Measurements from ENCODE around the gene RASGRP4. TPM values are rescaled to one million over a fixed set of nuclear protein-coding genes. Genes with fewer than 3 reads are reported as not detected.

Gene RASGRP4
- total and polyA plus RNA-seq, 7 experiments from 2014 or later, result 0.14 to 32.7 (median 0.77) TPM; not detected in 1

DNA sequence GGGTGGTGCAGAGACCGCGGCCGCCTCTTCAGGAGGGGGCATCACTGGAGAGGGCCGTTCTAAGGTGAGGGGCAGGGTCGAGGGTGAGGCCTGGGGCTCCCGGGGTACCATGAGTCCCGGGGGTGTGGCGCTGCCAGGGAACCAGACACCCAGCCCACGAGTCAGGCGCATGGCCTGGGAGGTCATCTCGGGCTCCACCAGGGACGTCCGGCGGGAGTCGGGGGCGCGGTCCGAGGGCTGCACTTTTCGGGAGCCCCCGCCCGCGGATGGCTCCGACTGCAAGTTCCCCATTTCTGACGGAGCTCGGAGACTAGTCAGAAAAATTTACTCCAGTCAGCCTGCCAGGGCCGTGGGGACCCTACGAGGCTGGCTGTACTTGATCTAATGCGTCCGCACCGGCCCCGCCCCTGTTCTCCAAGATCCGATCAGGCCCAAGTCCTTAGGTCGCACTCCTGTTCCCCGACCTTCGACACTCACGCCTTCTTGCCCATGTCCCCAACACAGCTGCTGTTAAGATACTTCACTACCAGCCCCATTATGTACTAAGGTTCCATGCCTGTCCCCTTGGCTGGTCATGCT lies 39.0 kb downstream of the RASGRP4 start:
- no peak for DNase-seq
- POLR2A ChIA-PET, result interaction anchor here (1.3 to 4.5 kb wide), 6 partner anchors 9 to 16 kb away, joined by 3 to 28 read pairs (median 11); partner anchors contain the start of genes FAM98C and PSMD8
- ATAC-seq, result no peak
- Histone ChIP-seq H3K9me3 (ENCODE audit: control insufficient read depth in 2 of 3, low read length in 3 of 3) (no peaks in the 10 kb centered on the region), H3K4me3 (ENCODE audit: low read length) (peak overlapping the region; percentile 74), H3K27ac (ENCODE audit: low read depth, low read length) (no peak overlapping the region), H3K4me1 (ENCODE audit: control insufficient read depth in 2 of 2, insufficient read depth in 2 of 2, low read length in 2 of 2) (peaks cover 13 to 34% of the 10 kb centered on the region in 2 donors), H3K36me3 (ENCODE audit: control insufficient read depth in 2 of 3, insufficient read depth in 3 of 3, low read length in 3 of 3) (peaks cover under 1 to 33% (median 3%) of the 10 kb centered on the region in 3 experiments), H3K27me3 (ENCODE audit: control insufficient read depth in 2 of 2, insufficient read depth in 2 of 2, low read length in 2 of 2) (no peaks in the 10 kb centered on the region)
- peak overlapping the region; percentile 66 to 95 (median 91) for H3K4me3 Mint-ChIP-seq
- peaks cover 0 to 2% (median 0%) of the 10 kb centered on the region in 11 donors for H3K9me3 Mint-ChIP-seq
- H3K27ac Mint-ChIP-seq, result peak overlapping the region in 4 of 9 donors; percentile 59 to 92 (median 82)
- CTCF ChIA-PET, result interaction anchor here (1.6 to 1.8 kb wide), 2 partner anchors 16 to 248 kb away, joined by 4 to 9 read pairs; partner anchors contain the start of gene FAM98C
- H3K4me1 Mint-ChIP-seq, result peaks cover 5 to 26% (median 21%) of the 10 kb centered on the region in 7 donors
- intact Hi-C loops (cut with micrococcal nuclease), result loop anchor here in 1 of 2 donors (1.0 to 5.0 kb wide), 4 partner anchors 13 to 120 kb away; partner anchors contain the start of genes KCNK6, PSMD8 and YIF1B
- peaks cover 0 to 31% (median 16%) of the 10 kb centered on the region in 5 donors for H3K36me3 Mint-ChIP-seq
- peaks cover 6 to 41% (median 29%) of the 10 kb centered on the region in 5 donors for H3K27me3 Mint-ChIP-seq

DNA sequence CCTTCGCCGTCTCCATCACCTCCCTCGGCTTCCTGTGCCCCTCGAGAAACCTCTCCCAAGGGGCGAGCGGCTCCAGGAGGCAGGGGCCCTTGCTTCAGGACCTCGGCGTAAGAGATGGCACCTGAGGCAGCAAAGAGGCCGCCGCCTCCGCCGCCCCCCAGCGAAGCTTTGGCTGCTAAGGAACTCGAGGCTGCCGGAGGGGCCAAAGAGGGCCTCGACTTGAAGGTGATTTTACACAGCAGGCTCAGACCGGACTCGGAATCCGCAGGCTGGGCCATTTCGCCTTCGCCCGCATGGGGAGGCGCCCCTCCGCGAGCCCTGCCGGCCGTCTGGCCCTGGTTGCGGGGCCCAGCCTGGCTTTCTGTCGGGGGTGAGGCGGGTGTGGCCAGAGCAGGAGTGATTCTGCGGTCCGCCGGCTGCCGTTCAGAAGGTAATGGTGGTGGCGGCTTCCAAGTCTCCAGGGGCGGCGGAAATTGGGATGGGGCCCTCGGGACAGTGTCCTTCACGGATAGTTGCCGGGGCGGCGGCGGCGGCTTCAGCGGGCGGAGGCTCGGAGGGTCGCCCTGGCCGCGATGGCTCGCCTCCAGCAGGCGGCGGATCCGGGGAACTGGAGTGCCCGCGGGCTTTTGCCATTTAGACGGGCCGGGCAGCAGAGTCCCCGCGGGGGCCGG lies 39.6 kb downstream of the RASGRP4 start:
- Histone ChIP-seq H3K4me1 (ENCODE audit: control insufficient read depth in 2 of 2, insufficient read depth in 2 of 2, low read length in 2 of 2) (peaks cover 13 to 34% of the 10 kb centered on the region in 2 donors), H3K36me3 (ENCODE audit: control insufficient read depth in 2 of 3, insufficient read depth in 3 of 3, low read length in 3 of 3) (peaks cover 7 to 39% (median 8%) of the 10 kb centered on the region in 3 experiments), H3K9me3 (ENCODE audit: control insufficient read depth in 2 of 3, low read length in 3 of 3) (no peaks in the 10 kb centered on the region), H3K27me3 (ENCODE audit: control insufficient read depth in 2 of 2, insufficient read depth in 2 of 2, low read length in 2 of 2) (no peaks in the 10 kb centered on the region), H3K4me3 (ENCODE audit: low read length) (no peak overlapping the region), H3K27ac (ENCODE audit: low read depth, low read length) (no peak overlapping the region)
- POLR2A ChIA-PET, result interaction anchor here (1.3 to 4.5 kb wide), 5 partner anchors 10 to 16 kb away, joined by 3 to 28 read pairs (median 11); partner anchors contain the start of genes FAM98C and PSMD8
- CTCF ChIA-PET, result interaction anchor here (1.8 kb wide), 1 partner anchor 248 kb away, joined by 4 read pairs; no protein-coding TSS in a partner anchor
- ATAC-seq (no peak), DNase-seq (no peak)
- intact Hi-C loops (cut with micrococcal nuclease), result loop anchor here in 1 of 2 donors (2.0 to 5.0 kb wide), 2 partner anchors 69 to 120 kb away; partner anchors contain the start of genes KCNK6 and YIF1B
- no peak overlapping the region for H3K27ac Mint-ChIP-seq
- peaks cover 5 to 26% (median 21%) of the 10 kb centered on the region in 7 donors for H3K4me1 Mint-ChIP-seq
- H3K9me3 Mint-ChIP-seq, result peaks cover 0 to 2% (median 0%) of the 10 kb centered on the region in 11 donors
- peak overlapping the region in 2 of 10 donors; percentile 37 to 91 for H3K4me3 Mint-ChIP-seq
- peaks cover 6 to 40% (median 28%) of the 10 kb centered on the region in 5 donors for H3K27me3 Mint-ChIP-seq
- peaks cover 0 to 37% (median 22%) of the 10 kb centered on the region in 5 donors for H3K36me3 Mint-ChIP-seq

GRCh38 chr19:38385804-38386257 lies 40.2 kb downstream of the RASGRP4 start:
- DNase-seq, result no peak
- peaks cover 10 to 45% (median 14%) of the 10 kb centered on the region in 3 experiments for H3K36me3 ChIP-seq (ENCODE audit: control insufficient read depth in 2 of 3, insufficient read depth in 3 of 3, low read length in 3 of 3)
- CTCF ChIA-PET, result interaction anchor here (1.2 kb wide), 1 partner anchor 12 kb away, joined by 3 read pairs; the partner anchor contains the start of gene PSMD8
- ATAC-seq, result no peak
- Mint-ChIP-seq H3K4me3 (peak overlapping the region in 2 of 10 donors; percentile 37 to 91), H3K27ac (no peak overlapping the region), H3K9me3 (peaks cover 0 to 2% (median 0%) of the 10 kb centered on the region in 11 donors), H3K4me1 (peaks cover 5 to 26% (median 21%) of the 10 kb centered on the region in 7 donors), H3K27me3 (peaks cover 6 to 34% (median 22%) of the 10 kb centered on the region in 5 donors), H3K36me3 (peaks cover 0 to 43% (median 28%) of the 10 kb centered on the region in 5 donors)
- no peak overlapping the region for H3K27ac ChIP-seq (ENCODE audit: low read depth, low read length)
- POLR2A ChIA-PET, result interaction anchor here (1.0 to 4.5 kb wide), 4 partner anchors 8 to 17 kb away, joined by 3 to 28 read pairs (median 4); partner anchors contain the start of genes FAM98C and PSMD8
- H3K9me3 ChIP-seq (ENCODE audit: control insufficient read depth in 2 of 3, low read length in 3 of 3), result no peaks in the 10 kb centered on the region
- H3K4me3 ChIP-seq (ENCODE audit: low read length), result no peak overlapping the region
- no peaks in the 10 kb centered on the region for H3K27me3 ChIP-seq (ENCODE audit: control insufficient read depth in 2 of 2, insufficient read depth in 2 of 2, low read length in 2 of 2)
- intact Hi-C loops (cut with micrococcal nuclease), result loop anchor here in 1 of 2 donors (2.0 to 5.0 kb wide), 2 partner anchors 69 to 121 kb away; partner anchors contain the start of genes KCNK6 and YIF1B
- H3K4me1 ChIP-seq (ENCODE audit: control insufficient read depth in 2 of 2, insufficient read depth in 2 of 2, low read length in 2 of 2), result peaks cover 13 to 34% of the 10 kb centered on the region in 2 donors

DNA sequence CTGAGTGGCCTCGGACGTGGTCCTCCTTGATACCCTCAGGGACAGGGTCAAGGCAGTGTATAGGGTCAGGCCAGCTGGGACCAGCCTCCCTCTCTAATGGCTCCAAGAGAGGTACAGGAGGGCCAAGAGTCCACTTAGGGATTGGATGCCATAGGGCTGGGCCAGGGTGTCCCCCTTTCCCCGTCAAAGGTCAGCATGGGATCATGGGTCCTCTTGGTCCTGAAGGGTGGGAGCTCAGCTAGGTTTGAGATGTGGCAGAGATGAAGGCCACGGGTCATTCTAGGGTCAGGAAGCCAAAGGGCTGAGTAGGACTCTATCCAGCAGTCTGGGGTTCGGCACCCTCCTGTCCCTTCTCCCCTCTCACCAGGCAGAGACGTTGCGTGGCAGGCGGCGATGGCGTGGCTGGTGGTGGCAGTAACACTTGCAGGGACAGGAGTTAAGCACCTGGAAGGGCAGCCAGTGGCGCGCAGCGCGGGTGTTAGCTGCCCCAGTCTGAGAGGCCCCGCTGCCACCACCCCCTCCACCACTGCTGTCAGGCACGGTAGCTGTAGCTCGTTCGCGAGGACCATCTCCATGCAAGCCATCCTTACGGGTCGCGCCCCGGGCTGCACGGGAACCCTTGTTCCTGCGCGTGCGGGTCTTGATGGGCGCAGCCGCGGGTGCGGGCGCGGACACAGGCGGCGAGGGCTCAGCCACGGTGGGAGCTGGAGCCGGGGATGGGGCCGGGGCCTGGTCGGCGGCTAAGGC lies 40.8 kb downstream of the RASGRP4 start:
- H3K36me3 Mint-ChIP-seq, result peaks cover 0 to 48% (median 30%) of the 10 kb centered on the region in 5 donors
- Histone ChIP-seq H3K4me3 (ENCODE audit: low read length) (no peak overlapping the region), H3K27me3 (ENCODE audit: control insufficient read depth in 2 of 2, insufficient read depth in 2 of 2, low read length in 2 of 2) (no peaks in the 10 kb centered on the region), H3K9me3 (ENCODE audit: control insufficient read depth in 2 of 3, low read length in 3 of 3) (no peaks in the 10 kb centered on the region), H3K27ac (ENCODE audit: low read depth, low read length) (no peak overlapping the region), H3K36me3 (ENCODE audit: control insufficient read depth in 2 of 3, insufficient read depth in 3 of 3, low read length in 3 of 3) (peaks cover 13 to 51% (median 18%) of the 10 kb centered on the region in 3 experiments), H3K4me1 (ENCODE audit: control insufficient read depth in 2 of 2, insufficient read depth in 2 of 2, low read length in 2 of 2) (peaks cover 13 to 34% of the 10 kb centered on the region in 2 donors)
- H3K27ac Mint-ChIP-seq, result peak overlapping the region in 1 of 9 donors; percentile 19
- ChIA-PET POLR2A (interaction anchor here (1.0 to 4.5 kb wide), 4 partner anchors 9 to 18 kb away, joined by 3 to 28 read pairs (median 4); partner anchors contain the start of genes FAM98C and PSMD8), CTCF (interaction anchor here (1.2 kb wide), 1 partner anchor 11 kb away, joined by 3 read pairs; the partner anchor contains the start of gene PSMD8)
- no peak for DNase-seq
- peak overlapping the region in 2 of 10 donors; percentile 29 to 34 for H3K4me3 Mint-ChIP-seq
- H3K4me1 Mint-ChIP-seq, result peaks cover 5 to 26% (median 21%) of the 10 kb centered on the region in 7 donors
- peaks cover 0 to 4% (median 0%) of the 10 kb centered on the region in 11 donors for H3K9me3 Mint-ChIP-seq
- intact Hi-C loops (cut with micrococcal nuclease), result loop anchor here in 1 of 2 donors (5.0 kb wide), 1 partner anchor 68 kb away; the partner anchor contains the start of genes KCNK6 and YIF1B
- ATAC-seq, result no peak
- peaks cover 6 to 32% (median 20%) of the 10 kb centered on the region in 5 donors for H3K27me3 Mint-ChIP-seq

DNA sequence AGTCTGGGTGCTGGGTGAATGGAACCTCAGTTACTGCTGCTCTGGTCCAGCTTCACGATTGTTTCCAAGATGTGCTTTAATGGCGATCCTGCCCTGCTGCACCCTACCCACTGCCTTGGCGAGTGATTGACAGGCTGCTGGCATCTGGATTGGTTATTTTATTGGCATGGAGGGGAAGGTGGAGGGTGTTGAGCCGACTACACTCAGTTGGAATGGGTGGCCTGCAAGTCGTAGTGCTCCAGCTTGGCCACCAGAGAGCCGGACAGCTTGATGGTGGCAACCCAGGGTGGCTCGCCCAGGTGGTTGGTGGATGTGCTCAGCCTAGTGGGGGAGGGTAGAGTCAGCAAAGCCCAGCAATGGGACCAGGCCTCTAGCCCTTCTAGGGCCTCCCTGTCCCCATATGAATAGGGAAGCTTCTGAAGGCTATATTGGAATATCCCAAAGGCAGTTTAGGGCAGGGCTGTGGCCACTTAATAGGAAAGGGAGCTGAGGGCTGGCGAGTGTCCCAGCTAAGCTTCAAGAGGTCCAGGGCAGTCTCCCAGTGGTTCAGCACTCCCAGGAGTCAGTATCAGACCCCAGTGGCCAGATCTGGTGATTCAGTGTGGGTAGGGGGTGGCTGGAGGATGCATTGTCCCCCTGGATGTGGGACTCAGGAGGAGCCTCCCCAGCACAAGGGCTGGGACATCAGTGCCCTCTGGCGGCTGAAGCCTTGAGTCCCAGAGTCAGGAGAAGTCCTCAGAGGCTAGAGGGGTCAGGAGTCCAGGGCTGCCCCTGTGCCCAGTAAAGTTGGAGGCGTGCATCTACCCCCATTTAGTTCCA lies 41.6 kb downstream of the RASGRP4 start:
- Histone ChIP-seq H3K27me3 (ENCODE audit: control insufficient read depth in 2 of 2, insufficient read depth in 2 of 2, low read length in 2 of 2) (no peaks in the 10 kb centered on the region), H3K36me3 (ENCODE audit: control insufficient read depth in 2 of 3, insufficient read depth in 3 of 3, low read length in 3 of 3) (peaks cover 13 to 57% (median 23%) of the 10 kb centered on the region in 3 experiments), H3K4me1 (ENCODE audit: control insufficient read depth in 2 of 2, insufficient read depth in 2 of 2, low read length in 2 of 2) (peaks cover 13 to 33% of the 10 kb centered on the region in 2 donors), H3K4me3 (ENCODE audit: low read length) (no peak overlapping the region), H3K9me3 (ENCODE audit: control insufficient read depth in 2 of 3, low read length in 3 of 3) (no peaks in the 10 kb centered on the region), H3K27ac (ENCODE audit: low read depth, low read length) (no peak overlapping the region)
- intact Hi-C loops (cut with micrococcal nuclease), result loop anchor here in 1 of 2 donors (5.0 kb wide), 1 partner anchor 67 kb away; the partner anchor contains the start of genes KCNK6 and YIF1B
- H3K36me3 Mint-ChIP-seq, result peaks cover 0 to 54% (median 34%) of the 10 kb centered on the region in 5 donors
- no peak for DNase-seq
- H3K27ac Mint-ChIP-seq, result peak overlapping the region in 2 of 9 donors; percentile 2 to 9
- peaks cover 5 to 23% (median 15%) of the 10 kb centered on the region in 7 donors for H3K4me1 Mint-ChIP-seq
- peaks cover 6 to 26% (median 13%) of the 10 kb centered on the region in 5 donors for H3K27me3 Mint-ChIP-seq
- H3K9me3 Mint-ChIP-seq, result peaks cover 0 to 4% (median 0%) of the 10 kb centered on the region in 11 donors
- peak overlapping the region in 1 of 10 donors; percentile 29 for H3K4me3 Mint-ChIP-seq
- CTCF ChIA-PET, result no interaction called here
- no peak for ATAC-seq
- POLR2A ChIA-PET, result interaction anchor here (1.0 to 4.5 kb wide), 2 partner anchors 10 to 18 kb away, joined by 5 to 28 read pairs; partner anchors contain the start of genes FAM98C and PSMD8
